Ovary (tissue), 3 donors: ENCODE results near the gene UST.

Experiments
- CTCF ChIP-seq, 3 donors: fragments of 450-650 bp in 2 of 3; fragments of 200-600 bp in 1 of 3; IDR thresholded peaks; one replicate each; pipeline versions ENCODE4 v1.5.1 to v1.8.0; 2016 to 2022; ENCODE audit warnings: antibody characterized with exemption in 3 of 3, mild to moderate bottlenecking in 1 of 3
- EP300 ChIP-seq: sonication (generic); formaldehyde crosslinking; IDR thresholded peaks from one replicate; pipeline ENCODE4 v1.6.1; 2017; ENCODE audit warnings: antibody characterized with exemption
- donor health status: DM: no; HTN: no; CAD: no.

DNA sequence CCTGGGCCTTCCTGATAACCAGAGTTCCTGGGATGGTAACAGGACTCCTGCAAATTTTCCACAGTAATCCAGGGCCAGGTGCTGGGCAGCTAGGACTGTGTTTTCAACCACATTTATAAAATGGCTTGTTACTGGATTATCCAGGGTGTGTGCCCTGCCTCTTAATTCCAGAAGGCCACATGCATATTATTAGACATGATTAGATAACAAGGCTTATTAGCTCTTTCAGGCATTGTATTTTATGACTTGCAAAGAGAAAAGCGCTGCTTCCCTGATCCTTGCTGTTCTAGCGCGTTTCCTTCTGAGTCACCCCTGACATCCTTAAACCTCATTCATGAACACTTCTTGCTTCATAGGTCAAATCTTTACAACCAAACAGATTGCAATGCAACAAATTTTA, 208.6 kb downstream of the UST start:
- no peak for TF ChIP-seq EP300
- TF ChIP-seq CTCF (IDR thresholded peaks at IDR 0.05), result no peak
